ENCODE results near the gene TXNDC17.

Gene TXNDC17

GRCh38 chr17:6632530-6632929 lies 8.3 kb upstream of the TXNDC17 start:
- POLR2A ChIA-PET: no interaction called here
- Histone ChIP-seq H3K27ac (ENCODE audit: extremely low read depth, low read depth, low read length) (no peak overlapping the region), H3K9me3 (ENCODE audit: control insufficient read depth, insufficient read depth, low read depth, low read length) (no peaks in the 10 kb centered on the region), H3K36me3 (ENCODE audit: control insufficient read depth in 2 of 2, insufficient read depth in 1 of 2, low read length in 2 of 2) (peaks cover 61 to 79% of the 10 kb centered on the region in 2 experiments), H3K4me3 (ENCODE audit: low read depth, low read length) (no peak overlapping the region), H3K4me1 (ENCODE audit: control insufficient read depth, insufficient read depth, low read length) (no peaks in the 10 kb centered on the region)
- no peak for TF ChIP-seq ZNF274 (IDR thresholded peaks at IDR 0.05; ENCODE audit: low read length)
- no peak for TF ChIP-seq ZNF274 (tag by site-specific recombination; IDR thresholded peaks at IDR 0.05; ENCODE audit: borderline replicate concordance)
- TF ChIP-seq ZNF423 (tag by site-specific recombination; IDR thresholded peaks at IDR 0.05): no peak
- CTCF ChIA-PET: interaction anchor here (0.5 kb wide), 1 partner anchor 389 kb away, joined by 4 read pairs; no protein-coding TSS in a partner anchor

GRCh38 chr17:6633263-6633662 lies 7.6 kb upstream of the TXNDC17 start:
- no peak overlapping the region for H3K4me3 ChIP-seq (ENCODE audit: low read depth, low read length)
- TF ChIP-seq ZNF404 (tag by site-specific recombination; IDR thresholded peaks at IDR 0.05) (no peak), PRDM6 (tag by site-specific recombination; IDR thresholded peaks at IDR 0.05) (no peak), ZNF624 (tag by site-specific recombination; IDR thresholded peaks at IDR 0.05) (no peak), ZBTB48 (tag by site-specific recombination; IDR thresholded peaks at IDR 0.05) (no peak), PBX3 (CRISPR knock-in tag; IDR thresholded peaks at IDR 0.05) (no peak)
- H3K4me1 ChIP-seq (ENCODE audit: control insufficient read depth, insufficient read depth, low read length): no peaks in the 10 kb centered on the region
- ChIA-PET POLR2A (no interaction called here), CTCF (interaction anchor here (0.5 to 0.6 kb wide), 2 partner anchors 11 to 388 kb away, joined by 3 to 4 read pairs; no protein-coding TSS in a partner anchor)
- H3K36me3 ChIP-seq (ENCODE audit: control insufficient read depth in 2 of 2, insufficient read depth in 1 of 2, low read length in 2 of 2): peaks cover 57 to 72% of the 10 kb centered on the region in 2 experiments
- no peaks in the 10 kb centered on the region for H3K9me3 ChIP-seq (ENCODE audit: control insufficient read depth, insufficient read depth, low read depth, low read length)
- no peak overlapping the region for H3K27ac ChIP-seq (ENCODE audit: extremely low read depth, low read depth, low read length)

GRCh38 chr17:6636105-6636504 lies 4.8 kb upstream of the TXNDC17 start:
- CTCF ChIA-PET: interaction anchor here (0.5 to 1.1 kb wide), 3 partner anchors 25 to 207 kb away, joined by 3 to 4 read pairs (median 3); no protein-coding TSS in a partner anchor
- POLR2A ChIA-PET: no interaction called here

More at GRCh38 chr17:6636105-6636504, 4.8 kb upstream of the TXNDC17 start:
- no peak overlapping the region for H3K4me3 ChIP-seq (ENCODE audit: low read depth, low read length)
- peaks cover 8% of the 10 kb centered on the region; the same call in 1 of the 2 replicates for H3K4me1 ChIP-seq (ENCODE audit: control insufficient read depth, insufficient read depth, low read length)
- no peaks in the 10 kb centered on the region for H3K9me3 ChIP-seq (ENCODE audit: control insufficient read depth, insufficient read depth, low read depth, low read length)
- H3K36me3 ChIP-seq (ENCODE audit: control insufficient read depth in 2 of 2, insufficient read depth in 1 of 2, low read length in 2 of 2): peaks cover 39 to 47% of the 10 kb centered on the region in 2 experiments
- TF ChIP-seq ZNF2 (tag by site-specific recombination; IDR thresholded peaks at IDR 0.05) (no peak), ZNF768 (tag by site-specific recombination; IDR thresholded peaks at IDR 0.05) (no peak), ZNF513 (tag by site-specific recombination; IDR thresholded peaks at IDR 0.05) (no peak), PRDM6 (tag by site-specific recombination; IDR thresholded peaks at IDR 0.05) (no peak), ZNF341 (tag by site-specific recombination; IDR thresholded peaks at IDR 0.05; ENCODE audit: low read depth) (no peak), ZNF561 (tag by site-specific recombination; IDR thresholded peaks at IDR 0.05; ENCODE audit: borderline replicate concordance) (no peak), PRDM10 (tag by site-specific recombination; IDR thresholded peaks at IDR 0.05) (no peak), ZNF211 (tag by site-specific recombination; IDR thresholded peaks at IDR 0.05; ENCODE audit: low read depth) (no peak), ZNF701 (tag by site-specific recombination; IDR thresholded peaks at IDR 0.05) (no peak), ZNF548 (tag by site-specific recombination; IDR thresholded peaks at IDR 0.05) (no peak)
- H3K27ac ChIP-seq (ENCODE audit: extremely low read depth, low read depth, low read length): no peak overlapping the region
